CD4-positive, alpha-beta T cell treated with Interleukin-6 at 100 ng/mL for 8 hours (primary cell): ENCODE measurements around the gene STMN3.
"Not testable (repeated sequence)": the region's sequence is repeated elsewhere in the genome, so short reads cannot be mapped to it uniquely, and the experiment has no call there.

ENCODE experiments used
- DNase-seq: peaks from one replicate; pipeline ENCODE4 v3.0.0-alpha.2; 2020; ENCODE audit warnings: mixed read lengths, low spot score

STMN3 gene

GRCh38 chr20:63657260-63657936 is 4.2 kb upstream of the STMN3 start:
- no peak for DNase-seq

DNA sequence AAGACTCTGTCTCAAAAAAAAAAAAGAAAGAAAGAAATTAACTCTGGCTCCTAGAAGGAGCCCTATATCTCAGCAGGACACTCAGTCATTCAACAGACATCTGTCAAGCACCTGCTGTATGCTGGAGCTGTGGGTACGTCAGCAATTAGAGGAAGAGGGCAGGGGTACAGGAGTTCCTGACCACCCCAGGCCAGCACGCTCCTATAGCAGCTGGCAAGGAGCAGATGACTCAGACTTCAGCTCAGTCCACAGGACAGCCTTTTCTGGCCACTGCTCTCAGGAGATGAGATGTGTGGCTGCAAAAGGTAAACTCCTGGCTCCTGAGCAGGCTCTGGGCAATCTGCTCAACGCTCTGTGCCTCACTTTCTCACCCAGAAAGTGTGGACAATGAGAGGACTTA is 3.2 kb upstream of the STMN3 start:
- DNase-seq: no peak

GRCh38 chr20:63655249-63655648 is 2.0 kb upstream of the STMN3 start:
- DNase-seq: no peak

DNA sequence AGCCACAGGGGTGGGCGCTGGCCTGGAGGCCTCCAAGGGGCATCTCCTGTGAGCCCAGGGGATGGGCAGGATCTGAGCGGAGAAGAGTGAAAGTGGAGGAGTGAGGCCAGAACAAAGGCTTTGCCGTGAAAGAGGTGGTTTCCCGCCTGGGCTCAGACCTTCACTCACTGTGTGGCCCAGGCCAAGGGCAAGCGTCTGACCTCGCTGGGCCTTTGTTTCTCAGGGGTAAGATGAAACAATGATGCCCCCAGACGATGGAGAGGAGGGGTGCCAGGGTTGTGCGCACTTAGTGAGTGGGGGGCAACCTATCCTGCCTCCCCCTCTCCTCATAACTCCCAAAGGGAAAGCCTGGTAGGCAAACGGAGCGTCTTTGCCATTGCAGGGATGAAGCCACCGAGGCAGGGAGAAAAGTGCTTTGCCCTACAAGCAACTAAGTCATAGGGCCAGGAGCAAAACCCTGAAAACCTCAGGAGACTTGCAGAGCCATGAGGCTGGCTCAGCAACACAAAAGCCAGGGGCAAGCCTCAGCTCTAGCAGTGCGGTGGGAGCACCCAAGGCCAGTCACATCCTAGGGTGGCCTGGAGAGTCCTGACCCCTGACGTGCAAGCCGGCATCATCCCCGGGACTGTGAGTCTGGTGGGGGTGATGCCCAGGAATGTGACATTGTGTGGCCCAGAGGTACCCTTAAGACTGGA is 897 bp upstream of the STMN3 start:
- DNase-seq: no peak

DNA sequence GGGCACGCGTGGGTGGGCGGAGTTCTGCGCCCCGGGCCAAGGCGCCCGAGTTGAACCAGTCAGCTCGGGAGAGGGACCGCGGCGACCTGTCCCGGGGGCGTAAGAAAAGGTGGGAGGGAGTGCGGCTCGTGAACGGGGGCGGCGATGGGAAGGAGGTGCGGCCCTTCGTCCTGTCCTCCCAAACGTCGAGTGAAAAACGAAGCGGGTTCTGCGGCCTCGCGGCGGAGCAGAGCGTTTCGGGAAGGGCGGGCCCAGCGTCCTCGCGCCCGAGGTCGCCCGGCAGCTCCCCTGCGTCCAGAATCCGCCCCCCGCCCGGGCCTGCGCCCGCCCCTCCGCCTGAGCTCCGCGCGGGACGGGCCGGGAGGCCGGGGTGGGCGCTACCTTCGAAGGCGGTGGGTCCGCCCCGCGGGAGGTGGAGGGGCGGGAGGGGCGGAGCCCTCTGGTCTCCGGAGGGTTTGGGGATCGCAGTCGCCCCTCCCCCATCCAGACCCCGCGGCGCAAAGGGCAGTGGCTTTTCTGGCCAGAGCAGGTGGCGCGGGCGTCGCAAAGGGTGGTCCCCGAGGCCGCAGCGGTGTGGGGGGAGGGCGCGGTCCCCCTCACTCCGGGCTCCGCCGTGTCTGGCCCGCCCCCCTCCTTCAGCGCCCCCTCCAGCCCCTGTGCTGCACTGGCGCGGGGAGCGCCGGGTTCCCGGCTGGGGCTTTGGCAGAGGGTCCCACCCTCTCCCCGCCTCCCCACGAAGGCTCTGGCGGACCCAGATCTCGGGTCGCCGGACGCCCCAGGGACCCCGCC is 838 bp downstream of the STMN3 start:
- no peak for DNase-seq

GRCh38 chr20:63651942-63652191 is 1.4 kb downstream of the STMN3 start:
- no peak for DNase-seq

GRCh38 chr20:63650486-63650885 is 2.7 kb downstream of the STMN3 start:
- DNase-seq: not testable (repeated sequence)

DNA sequence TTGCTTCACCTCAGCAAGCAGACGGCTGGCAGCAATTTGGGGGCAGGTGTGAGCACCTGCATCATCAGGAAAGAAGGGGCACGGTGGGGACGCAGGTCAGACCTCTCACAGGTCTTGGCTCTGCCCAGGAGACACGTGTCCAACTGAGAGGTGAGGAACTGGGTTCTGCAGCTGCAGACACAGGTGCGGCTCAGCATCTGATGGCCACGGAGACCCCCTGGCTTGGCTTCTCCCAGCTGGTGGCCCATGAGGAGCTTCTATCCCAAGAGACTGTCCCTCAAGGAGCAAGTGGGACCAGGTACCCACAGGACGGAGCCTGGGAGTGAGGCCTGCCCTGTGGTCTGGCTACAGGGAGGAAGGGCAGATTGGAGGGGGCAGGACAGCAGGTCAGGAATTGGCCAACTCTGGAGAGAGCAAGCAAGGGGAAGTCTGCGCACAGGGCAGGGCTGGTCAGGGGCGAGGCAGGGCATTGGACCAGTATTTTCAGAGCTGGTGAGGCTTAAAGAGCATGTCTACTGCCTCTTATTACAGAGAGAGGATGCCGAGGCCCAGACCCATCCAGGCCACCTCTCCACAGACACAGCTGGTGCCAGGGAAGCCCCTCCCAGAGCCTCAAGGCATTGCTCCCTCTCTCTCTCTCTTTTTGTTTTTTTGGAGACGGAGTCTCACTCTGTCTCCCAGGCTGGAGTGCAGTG is 4.2 kb downstream of the STMN3 start:
- no peak for DNase-seq

- DNase-seq: no peak
These were observed 5.0 kb downstream of the STMN3 start for GRCh38 chr20:63648190-63648589.

DNA sequence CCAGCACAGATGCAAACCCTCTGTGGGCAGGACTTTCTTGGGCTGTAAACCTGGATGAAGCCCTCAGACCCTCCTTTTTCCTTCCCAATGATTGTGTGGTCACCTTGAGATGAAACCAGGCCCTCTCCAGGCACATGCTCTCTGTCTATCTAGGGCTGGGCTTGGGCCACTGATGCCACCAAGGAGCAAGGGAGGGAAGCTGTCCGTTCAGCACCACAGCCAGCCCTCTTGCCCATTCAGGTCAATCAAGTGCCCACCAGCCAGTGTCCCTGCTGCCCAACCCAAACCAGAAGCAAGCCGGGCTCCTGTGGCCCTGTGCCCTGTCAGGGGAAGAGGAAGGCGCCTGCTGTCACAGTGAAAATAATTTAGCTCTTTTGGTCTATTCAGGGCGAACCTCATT is 8.0 kb downstream of the STMN3 start:
- no peak for DNase-seq

- DNase-seq: no peak
These were observed 9.3 kb downstream of the STMN3 start for GRCh38 chr20:63643946-63644345.

DNA sequence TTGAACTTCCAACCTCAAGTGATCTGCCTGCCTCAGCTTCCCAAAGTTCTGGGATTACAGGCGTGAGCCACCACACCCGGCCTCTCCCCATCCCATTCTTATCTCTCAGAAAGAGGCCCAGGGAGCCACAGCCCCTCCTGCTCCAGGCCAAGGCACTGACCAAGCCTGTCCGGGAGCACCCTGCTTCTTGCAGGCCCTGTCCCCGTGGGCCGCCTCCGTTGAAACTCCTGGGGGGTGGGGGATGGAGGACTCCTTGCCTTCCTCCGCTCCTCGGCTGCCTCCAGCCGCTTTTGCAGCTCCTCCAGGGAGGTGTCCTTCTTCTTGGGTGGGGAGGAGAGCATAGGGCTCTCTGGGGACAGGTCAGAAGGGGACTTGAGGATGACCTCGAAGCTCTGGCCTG is 9.7 kb downstream of the STMN3 start:
- DNase-seq: no peak

DNA sequence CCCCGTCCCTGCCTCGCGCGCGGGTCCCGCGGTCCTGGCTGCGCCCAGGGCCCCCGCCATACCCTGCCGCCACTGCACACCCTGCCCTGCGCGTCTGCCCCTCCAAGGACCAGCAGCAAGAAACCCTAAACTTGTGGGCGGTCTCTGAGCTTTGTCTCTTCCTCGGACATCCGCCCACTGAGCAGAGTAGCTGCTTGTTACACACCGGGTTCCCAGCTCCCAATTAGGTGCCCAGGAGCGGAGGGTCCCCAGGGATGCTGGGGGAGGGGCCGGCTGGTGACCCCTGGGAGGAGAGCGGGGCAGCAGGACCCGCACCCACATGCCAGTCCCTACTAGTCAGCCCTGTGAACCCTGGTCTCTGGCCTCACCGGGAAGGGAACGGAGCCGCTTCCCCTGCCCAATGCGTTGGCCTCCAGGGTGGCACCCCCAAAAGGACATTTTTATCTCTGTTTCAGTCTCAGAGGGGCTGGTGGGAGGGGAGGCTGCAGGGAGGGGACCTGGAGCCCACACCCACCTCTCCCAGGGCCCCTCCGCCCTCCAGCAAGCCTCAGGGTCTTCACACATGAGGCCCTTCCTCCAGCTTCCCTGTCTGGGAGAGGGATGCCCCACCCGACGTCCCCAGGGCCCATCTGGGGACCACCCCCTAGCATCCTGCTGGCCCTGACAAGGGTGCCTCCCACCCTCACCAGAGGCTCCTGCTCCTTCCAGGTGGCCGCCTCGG is 10.5 kb downstream of the STMN3 start:
- DNase-seq: no peak

GRCh38 chr20:63641792-63642523 is 11.3 kb downstream of the STMN3 start:
- DNase-seq: peak; percentile 99

DNA sequence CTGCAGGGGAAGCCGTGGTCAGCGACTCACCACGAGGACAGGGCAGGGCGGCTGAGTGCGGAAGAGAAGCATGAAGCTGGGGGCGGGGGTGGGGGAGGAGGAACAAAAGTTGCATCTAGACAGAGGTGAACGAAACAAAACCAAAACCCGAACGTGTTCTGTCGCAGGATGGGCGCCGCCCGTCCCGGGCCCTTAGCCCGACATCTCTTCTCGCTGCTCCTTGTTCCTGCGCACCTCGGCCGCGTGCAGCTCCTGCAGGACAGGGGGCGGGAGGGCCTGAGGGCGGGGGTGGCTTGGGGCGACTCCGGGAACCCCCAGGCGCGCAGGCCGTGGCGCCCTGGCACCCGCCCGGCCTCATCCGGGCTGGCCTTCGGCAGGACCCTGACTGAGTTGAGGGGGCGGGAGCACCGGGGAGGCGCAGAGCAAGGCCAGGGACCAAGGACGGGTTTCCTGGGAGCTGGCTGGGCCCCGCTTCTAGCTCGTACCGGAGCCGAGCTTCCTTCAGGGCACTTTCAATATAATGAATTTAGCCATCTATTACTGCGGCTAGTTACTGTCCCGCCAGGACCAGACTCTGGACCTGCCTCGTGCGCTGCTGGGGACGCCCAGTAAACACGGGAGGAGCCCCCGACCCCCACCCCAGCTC is 12.0 kb downstream of the STMN3 start:
- peak; percentile 61 for DNase-seq

DNA sequence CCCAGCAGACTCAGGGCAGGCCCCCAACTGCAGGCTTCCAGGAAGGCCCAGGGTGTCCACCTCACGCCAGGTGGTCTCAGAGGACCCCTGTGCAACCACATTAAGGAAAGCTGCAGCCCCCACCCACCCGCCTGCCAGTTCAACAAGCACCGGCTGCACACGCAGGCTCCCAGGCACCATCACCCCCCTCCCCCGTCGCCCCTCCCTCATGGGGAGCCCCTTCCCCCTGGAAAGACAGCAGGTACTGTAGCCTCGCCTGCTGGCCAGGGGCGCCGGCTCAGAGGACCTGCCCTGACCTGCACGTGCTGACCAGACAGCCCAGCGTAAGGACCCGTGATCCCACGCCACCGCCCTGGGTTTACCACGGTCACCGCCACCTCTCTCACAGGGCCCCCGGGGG is 12.5 kb downstream of the STMN3 start:
- DNase-seq: not testable (repeated sequence)

- DNase-seq: no peak
These were observed 13.1 kb downstream of the STMN3 start for GRCh38 chr20:63640086-63640485.

- DNase-seq: peak; percentile 89
These were observed 13.9 kb downstream of the STMN3 start for GRCh38 chr20:63639093-63639975.

DNA sequence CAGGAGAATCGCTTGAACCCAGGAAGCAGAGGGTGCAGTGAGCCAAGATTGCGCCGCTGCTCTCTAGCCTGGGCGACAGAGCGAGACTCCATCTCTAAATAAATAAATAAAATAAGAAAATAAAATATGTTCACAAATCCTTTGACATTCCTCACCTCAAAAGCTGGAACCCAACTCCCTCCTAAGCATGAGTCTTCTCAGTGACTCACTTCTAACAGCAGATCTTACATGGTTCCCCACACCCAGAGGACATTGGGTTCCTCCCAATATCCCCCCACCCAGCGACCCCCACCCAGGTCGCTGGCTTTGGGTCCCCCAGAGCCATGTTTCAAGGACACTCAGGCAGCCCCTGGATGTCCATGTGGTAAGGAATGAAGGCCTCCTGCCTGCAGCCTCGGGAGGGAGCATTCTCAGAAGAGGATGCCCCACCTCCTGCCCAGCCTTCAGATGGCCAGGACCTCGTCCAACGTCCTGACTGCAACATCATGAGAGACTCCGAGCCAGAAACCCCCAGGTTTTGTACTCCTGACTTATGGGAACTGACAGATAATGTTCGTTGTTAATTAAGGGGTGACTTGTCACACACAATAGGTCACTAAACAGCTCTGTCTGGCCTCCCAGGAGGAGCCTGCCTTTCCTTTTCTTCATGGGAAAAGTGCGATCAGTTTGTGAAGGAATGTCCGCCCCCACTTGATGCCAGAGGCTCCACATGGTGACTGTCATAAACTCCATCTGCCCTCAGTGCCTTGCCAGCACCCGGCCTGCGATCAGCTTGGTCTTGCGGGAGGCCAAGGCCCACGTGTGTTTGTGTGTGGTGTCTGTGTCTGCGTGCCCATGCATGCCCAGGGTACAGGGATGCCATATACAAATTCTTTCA is 16.2 kb downstream of the STMN3 start:
- no peak for DNase-seq
